A549 (cell line): ENCODE data around the gene ADH1C. TPM values are rescaled to one million over a fixed set of nuclear protein-coding genes. Genes with fewer than 3 reads are reported as not detected.

ENCODE experiments used
- ATAC-seq, 2 experiments: fragments of 200-7000 bp in 1 of 2; fragments of >200 bp in 1 of 2; cut with Nextera tagmentation in 1 of 2; cut with Tn5 transposase in 1 of 2; 3 replicates each; pipeline versions ENCODE4 v1.8.0 to v1.9.1; 2018 to 2020; ENCODE audit warnings: mild to moderate bottlenecking in 1 of 2, moderate library complexity in 1 of 2
- CTCF ChIA-PET: fragments of 300-600 bp; sonication (Branson Sonifier 250); formaldehyde crosslinking; extraction: SDS; loops from one replicate; lab custom pipeline; 2021; ENCODE audit warnings: antibody characterized with exemption, inconsistent platforms; lab: Yijun Ruan, JAX
- POLR2A ChIA-PET: fragments of 350-600 bp; formaldehyde crosslinking; extraction: SDS; loops from one replicate; lab custom pipeline; 2021; ENCODE audit warnings: antibody characterized with exemption, inconsistent platforms; lab: Yijun Ruan, JAX
- DNase-seq, 2 experiments: peaks; one replicate each; pipeline versions ENCODE4 v3.0.0 to v3.0.0-alpha.2; 2011 to 2016; ENCODE audit warnings: low read depth in 1 of 2, low spot score in 1 of 2
- FAIRE-seq: peaks from 2 replicates; lab custom pipeline; 2011; peaks lifted over from hg19 to GRCh38; lab: Jason Lieb, UNC
- H3K27ac ChIP-seq, 2 experiments: fragments of >200 bp; sonication (Bioruptor Twin); formaldehyde crosslinking; 3 replicates each; pipeline ENCODE4 v1.5.1; 2016 to 2017
- H3K4me1 ChIP-seq: fragments of >200 bp; sonication (Bioruptor Twin); formaldehyde crosslinking; 3 replicates; pipeline ENCODE4 v1.6.1; 2016
- H3K4me2 ChIP-seq: fragments of >200 bp; sonication (Bioruptor Twin); formaldehyde crosslinking; 3 replicates; pipeline ENCODE4 v1.6.1; 2016
- H3K4me3 ChIP-seq: fragments of >200 bp; sonication (Bioruptor Twin); formaldehyde crosslinking; 3 replicates; pipeline ENCODE4 v1.5.1; 2016
- H3K9me3 ChIP-seq: fragments of >200 bp; sonication (Bioruptor Twin); formaldehyde crosslinking; 3 replicates; pipeline ENCODE4 v1.6.1; 2016
- CBX2 ChIP-seq: fragments of 200-600 bp; sonication (generic); IDR thresholded peaks from 2 replicates; pipeline ENCODE4 v1.6.1; 2016; ENCODE audit warnings: low read depth, mild to moderate bottlenecking, borderline replicate concordance
- CHD2 ChIP-seq: fragments of 150-350 bp; IDR thresholded peaks from 2 replicates; pipeline ENCODE4 v1.6.1; 2014; ENCODE audit warnings: low read length; ENCODE audit not compliant: partially characterized antibody
- CHD4 ChIP-seq: fragments of 200-600 bp; sonication (generic); IDR thresholded peaks from 2 replicates; pipeline ENCODE4 v1.6.1; 2016; ENCODE audit warnings: antibody characterized with exemption, mild to moderate bottlenecking, borderline replicate concordance
- GATA3 ChIP-seq: IDR thresholded peaks from 2 replicates; pipeline ENCODE4 v1.6.1; 2012; ENCODE audit warnings: borderline replicate concordance
- HOXA7 ChIP-seq: fragments of 250-450 bp; sonication (Bioruptor Pico); IDR thresholded peaks from 2 replicates; pipeline ENCODE4 v1.5.0; 2020; ENCODE audit warnings: mild to moderate bottlenecking, moderate library complexity
- JUNB ChIP-seq: fragments of >200 bp; sonication (Bioruptor Twin); formaldehyde crosslinking; IDR thresholded peaks from 2 replicates; pipeline ENCODE4 v1.6.1; 2016
- KDM1A ChIP-seq: fragments of 200-600 bp; sonication (generic); IDR thresholded peaks from 2 replicates; pipeline ENCODE4 v1.6.1; 2016; ENCODE audit warnings: low read depth, mild to moderate bottlenecking
- MAZ ChIP-seq: fragments of 150-350 bp; IDR thresholded peaks from 2 replicates; pipeline ENCODE4 v1.6.1; 2014; ENCODE audit warnings: antibody characterized with exemption, low read depth, low read length, borderline replicate concordance
- NFE2L2 ChIP-seq: fragments of 150-350 bp; conservative IDR thresholded peaks from 2 replicates; pipeline ENCODE4 v1.6.1; 2014; ENCODE audit warnings: low read length
- NPAS2 ChIP-seq: fragments of 250-450 bp; sonication (Bioruptor Pico); IDR thresholded peaks from 2 replicates; pipeline ENCODE4 v1.8.0; 2022; ENCODE audit warnings: mild to moderate bottlenecking, moderate library complexity, borderline replicate concordance
- NR3C1 ChIP-seq: fragments of >200 bp; sonication (Bioruptor Twin); formaldehyde crosslinking; IDR thresholded peaks from 3 replicates; pipeline ENCODE4 v1.6.1; 2017
- RARB ChIP-seq: fragments of 250-450 bp; sonication (Bioruptor Pico); IDR thresholded peaks from 2 replicates; pipeline ENCODE4 v1.8.0; 2021; ENCODE audit warnings: mild to moderate bottlenecking, moderate library complexity
- RNF2 ChIP-seq: fragments of 200-600 bp; sonication (generic); IDR thresholded peaks from 2 replicates; pipeline ENCODE4 v1.6.1; 2016; ENCODE audit warnings: low read depth, mild to moderate bottlenecking, antibody characterized with exemption, moderate library complexity, borderline replicate concordance
- SMC3 ChIP-seq: fragments of >200 bp; sonication (Bioruptor Twin); formaldehyde crosslinking; IDR thresholded peaks from 3 replicates; pipeline ENCODE4 v1.6.1; 2018; ENCODE audit warnings: inconsistent platforms
- TFCP2L1 ChIP-seq: fragments of 250-450 bp; sonication (Bioruptor Pico); IDR thresholded peaks from 2 replicates; pipeline ENCODE4 v1.5.0; 2021; ENCODE audit warnings: mild to moderate bottlenecking
- TP53 ChIP-seq: fragments of 250-450 bp; sonication (Bioruptor Pico); IDR thresholded peaks from 2 replicates; pipeline ENCODE4 v1.5.0; 2021; ENCODE audit warnings: mild to moderate bottlenecking, moderate library complexity
- ZC3H11A ChIP-seq: fragments of 450-650 bp; IDR thresholded peaks from 2 replicates; pipeline ENCODE4 v1.6.1; 2014; ENCODE audit warnings: antibody characterized with exemption, mild to moderate bottlenecking
- ZFP36 ChIP-seq: fragments of 450-650 bp; IDR thresholded peaks from 2 replicates; pipeline ENCODE4 v1.6.1; 2014; ENCODE audit warnings: borderline replicate concordance; ENCODE audit not compliant: partially characterized antibody
- ZNF302 ChIP-seq: fragments of 250-450 bp; sonication (Bioruptor Pico); IDR thresholded peaks from 2 replicates; pipeline ENCODE4 v1.9.0; 2021; ENCODE audit warnings: inconsistent platforms, mild to moderate bottlenecking, moderate library complexity
- WGBS: methylation state at CpG from one replicate; pipeline ENCODE4 v1.1.6; 2017; ENCODE audit errors: missing lambda C conversion rate; 5-methylcytosine and 5-hydroxymethylcytosine counted together
- polyA plus RNA-seq, 4 experiments: library from polyadenylated mRNA; depleted of rRNA in 3 of 4; stranded (reverse); fragments of >200 nt; fragmentation: RNase III in 1 of 4; extraction: RNeasy Plus Mini Kit Qiagen cat#74134 plus additional on column Dnase treatment in 1 of 4; gene quantifications; 2 replicates in 3 of 4; 3 replicates in 1 of 4; pipeline ENCODE4 v1.2.3, GENCODE V29; 2011 to 2017
- TF ChIP-seq, protein P1 (sequence below): fragments of >200 bp; sonication (Bioruptor Twin); formaldehyde crosslinking; IDR thresholded peaks from 3 replicates; pipeline ENCODE4 v1.6.1; 2016
- TF ChIP-seq, protein P2 (sequence below): fragments of 150-350 bp; IDR thresholded peaks from 2 replicates; pipeline ENCODE4 v1.6.1; 2014; ENCODE audit warnings: low read depth, mild to moderate bottlenecking, low read length
- TF ChIP-seq, protein P3 (sequence below): fragments of >200 bp; sonication (Bioruptor Twin); formaldehyde crosslinking; IDR thresholded peaks from 3 replicates; pipeline ENCODE4 v1.5.1; 2016
- TF ChIP-seq, protein P4 (sequence below): fragments of 250-450 bp; sonication (Bioruptor Pico); IDR thresholded peaks from 2 replicates; pipeline ENCODE4 v1.5.0; 2021; ENCODE audit warnings: mild to moderate bottlenecking, moderate library complexity, borderline replicate concordance
- TF ChIP-seq, protein P5 (sequence below): fragments of 250-450 bp; sonication (Bioruptor Pico); IDR thresholded peaks from 2 replicates; pipeline ENCODE4 v1.5.0; 2020; ENCODE audit warnings: low read depth, mild to moderate bottlenecking, moderate library complexity
- TF ChIP-seq, protein P6 (sequence below): IDR thresholded peaks from 2 replicates; pipeline ENCODE4 v1.6.1; 2012

The ADH1C gene
- polyA plus RNA-seq, 2 of the 4 experiments (the other 2 are of a cell fraction): not detected

DNA sequence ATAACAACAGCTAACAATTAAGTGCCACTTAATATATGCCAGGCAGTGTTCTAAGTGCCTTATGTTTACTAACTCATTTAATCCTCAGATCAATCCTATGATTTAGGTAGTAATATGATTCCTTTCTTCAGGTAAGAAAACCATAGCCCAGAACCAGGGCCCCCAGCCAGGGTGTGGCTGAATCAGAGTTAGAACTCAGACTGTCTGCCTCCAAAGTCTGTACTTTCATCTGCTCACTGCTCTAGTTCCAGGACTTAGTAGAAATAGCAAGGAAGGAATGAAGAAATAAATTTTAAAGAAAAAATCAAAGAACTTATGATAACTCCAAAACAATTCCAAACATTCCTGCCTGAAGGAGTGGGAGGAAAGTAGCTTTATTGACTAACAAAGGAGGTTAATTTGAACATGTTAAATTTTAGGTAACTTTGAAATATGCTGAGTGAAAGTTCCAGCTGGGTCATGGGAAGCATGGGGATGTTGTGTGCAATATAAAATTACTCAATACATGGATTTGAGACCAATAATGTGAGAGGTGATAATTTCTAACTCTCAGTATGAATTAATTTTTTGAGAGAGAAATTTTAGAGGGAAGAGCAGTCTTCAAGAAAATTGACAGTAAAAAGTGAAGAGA, 8.8 kb upstream of the ADH1C start:
- H3K27ac ChIP-seq: no peak overlapping the region
- no peaks in the 10 kb centered on the region for H3K4me1 ChIP-seq
- ChIA-PET POLR2A (no interaction called here), CTCF (no interaction called here)
- no peak for FAIRE-seq
- TF ChIP-seq ZC3H11A (no peak), RNF2 (no peak), SMC3 (no peak), NR3C1 (no peak), ZNF302 (CRISPR knock-in tag) (no peak), ZFP36 (no peak), CBX2 (no peak), CHD2 (no peak), CHD4 (no peak), MAZ (no peak), TFCP2L1 (CRISPR knock-in tag) (no peak), RARB (no peak), NFE2L2 (no peak), HOXA7 (CRISPR knock-in tag) (no peak), GATA3 (no peak), KDM1A (no peak)
- TF ChIP-seq, protein P1, sequence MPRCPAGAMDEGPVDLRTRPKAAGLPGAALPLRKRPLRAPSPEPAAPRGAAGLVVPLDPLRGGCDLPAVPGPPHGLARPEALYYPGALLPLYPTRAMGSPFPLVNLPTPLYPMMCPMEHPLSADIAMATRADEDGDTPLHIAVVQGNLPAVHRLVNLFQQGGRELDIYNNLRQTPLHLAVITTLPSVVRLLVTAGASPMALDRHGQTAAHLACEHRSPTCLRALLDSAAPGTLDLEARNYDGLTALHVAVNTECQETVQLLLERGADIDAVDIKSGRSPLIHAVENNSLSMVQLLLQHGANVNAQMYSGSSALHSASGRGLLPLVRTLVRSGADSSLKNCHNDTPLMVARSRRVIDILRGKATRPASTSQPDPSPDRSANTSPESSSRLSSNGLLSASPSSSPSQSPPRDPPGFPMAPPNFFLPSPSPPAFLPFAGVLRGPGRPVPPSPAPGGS: no peak
- TF ChIP-seq, protein P2, sequence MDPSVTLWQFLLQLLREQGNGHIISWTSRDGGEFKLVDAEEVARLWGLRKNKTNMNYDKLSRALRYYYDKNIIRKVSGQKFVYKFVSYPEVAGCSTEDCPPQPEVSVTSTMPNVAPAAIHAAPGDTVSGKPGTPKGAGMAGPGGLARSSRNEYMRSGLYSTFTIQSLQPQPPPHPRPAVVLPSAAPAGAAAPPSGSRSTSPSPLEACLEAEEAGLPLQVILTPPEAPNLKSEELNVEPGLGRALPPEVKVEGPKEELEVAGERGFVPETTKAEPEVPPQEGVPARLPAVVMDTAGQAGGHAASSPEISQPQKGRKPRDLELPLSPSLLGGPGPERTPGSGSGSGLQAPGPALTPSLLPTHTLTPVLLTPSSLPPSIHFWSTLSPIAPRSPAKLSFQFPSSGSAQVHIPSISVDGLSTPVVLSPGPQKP: no peak
- TF ChIP-seq, protein P3, sequence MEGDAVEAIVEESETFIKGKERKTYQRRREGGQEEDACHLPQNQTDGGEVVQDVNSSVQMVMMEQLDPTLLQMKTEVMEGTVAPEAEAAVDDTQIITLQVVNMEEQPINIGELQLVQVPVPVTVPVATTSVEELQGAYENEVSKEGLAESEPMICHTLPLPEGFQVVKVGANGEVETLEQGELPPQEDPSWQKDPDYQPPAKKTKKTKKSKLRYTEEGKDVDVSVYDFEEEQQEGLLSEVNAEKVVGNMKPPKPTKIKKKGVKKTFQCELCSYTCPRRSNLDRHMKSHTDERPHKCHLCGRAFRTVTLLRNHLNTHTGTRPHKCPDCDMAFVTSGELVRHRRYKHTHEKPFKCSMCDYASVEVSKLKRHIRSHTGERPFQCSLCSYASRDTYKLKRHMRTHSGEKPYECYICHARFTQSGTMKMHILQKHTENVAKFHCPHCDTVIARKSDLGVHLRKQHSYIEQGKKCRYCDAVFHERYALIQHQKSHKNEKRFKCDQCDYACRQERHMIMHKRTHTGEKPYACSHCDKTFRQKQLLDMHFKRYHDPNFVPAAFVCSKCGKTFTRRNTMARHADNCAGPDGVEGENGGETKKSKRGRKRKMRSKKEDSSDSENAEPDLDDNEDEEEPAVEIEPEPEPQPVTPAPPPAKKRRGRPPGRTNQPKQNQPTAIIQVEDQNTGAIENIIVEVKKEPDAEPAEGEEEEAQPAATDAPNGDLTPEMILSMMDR: no peak
- H3K4me2 ChIP-seq: no peak overlapping the region
- H3K4me3 ChIP-seq: no peak overlapping the region
- ATAC-seq: no peak
- DNase-seq: no peak
- no peaks in the 10 kb centered on the region for H3K9me3 ChIP-seq

DNA sequence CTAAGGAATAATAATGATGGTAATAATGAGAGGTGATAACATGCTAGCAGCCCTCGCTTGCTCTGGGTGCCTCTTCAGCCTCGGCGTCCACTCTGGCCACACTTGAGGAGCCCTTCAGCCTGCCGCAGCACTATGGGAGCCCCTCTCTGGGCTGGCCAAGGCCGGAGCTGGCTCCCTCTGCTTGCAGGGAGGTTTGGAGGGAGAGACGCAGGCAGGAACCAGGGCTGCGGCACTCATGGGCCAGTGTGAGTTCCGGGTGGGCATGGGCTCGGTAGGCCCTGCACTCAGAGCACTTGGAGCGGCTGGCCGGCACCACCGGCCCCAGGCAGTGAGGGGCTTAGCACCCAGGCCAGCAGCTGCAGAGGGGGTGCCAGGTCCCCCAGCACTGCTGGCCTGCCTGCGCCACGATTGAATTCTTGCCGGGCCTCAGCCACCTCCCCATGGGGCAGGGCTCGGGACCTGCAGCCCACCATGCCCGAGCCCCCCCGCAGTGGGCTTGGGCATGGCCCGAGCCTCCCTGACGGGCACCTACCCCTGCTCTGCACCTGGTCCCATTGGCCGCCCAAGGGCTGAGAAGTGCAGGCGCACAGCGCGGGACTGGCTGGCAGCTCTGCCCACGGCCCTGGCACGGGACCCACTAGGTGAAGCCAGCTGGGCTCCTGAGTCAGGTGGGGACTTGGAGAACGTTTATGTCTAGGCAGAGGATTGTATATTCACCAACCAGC, 7.1 kb upstream of the ADH1C start:
- ATAC-seq: no peak
- ChIA-PET CTCF (interaction anchor here (1.1 kb wide), 1 partner anchor 18 kb away, joined by 3 read pairs; no protein-coding TSS in a partner anchor), POLR2A (no interaction called here)
- no peak for DNase-seq
- H3K4me1 ChIP-seq: no peaks in the 10 kb centered on the region
- H3K4me2 ChIP-seq: no peak overlapping the region
- no peak overlapping the region for H3K4me3 ChIP-seq
- H3K27ac ChIP-seq: no peak overlapping the region
- 23% methylated on average over 4 of the region's 27 CpGs for WGBS
- no peaks in the 10 kb centered on the region for H3K9me3 ChIP-seq
- FAIRE-seq: no peak
- TF ChIP-seq JUNB (no peak), HOXA7 (CRISPR knock-in tag) (no peak), TP53 (CRISPR knock-in tag) (no peak), SMC3 (no peak), ZNF302 (CRISPR knock-in tag) (no peak), NFE2L2 (no peak), NPAS2 (CRISPR knock-in tag) (no peak)
- TF ChIP-seq, protein P4, sequence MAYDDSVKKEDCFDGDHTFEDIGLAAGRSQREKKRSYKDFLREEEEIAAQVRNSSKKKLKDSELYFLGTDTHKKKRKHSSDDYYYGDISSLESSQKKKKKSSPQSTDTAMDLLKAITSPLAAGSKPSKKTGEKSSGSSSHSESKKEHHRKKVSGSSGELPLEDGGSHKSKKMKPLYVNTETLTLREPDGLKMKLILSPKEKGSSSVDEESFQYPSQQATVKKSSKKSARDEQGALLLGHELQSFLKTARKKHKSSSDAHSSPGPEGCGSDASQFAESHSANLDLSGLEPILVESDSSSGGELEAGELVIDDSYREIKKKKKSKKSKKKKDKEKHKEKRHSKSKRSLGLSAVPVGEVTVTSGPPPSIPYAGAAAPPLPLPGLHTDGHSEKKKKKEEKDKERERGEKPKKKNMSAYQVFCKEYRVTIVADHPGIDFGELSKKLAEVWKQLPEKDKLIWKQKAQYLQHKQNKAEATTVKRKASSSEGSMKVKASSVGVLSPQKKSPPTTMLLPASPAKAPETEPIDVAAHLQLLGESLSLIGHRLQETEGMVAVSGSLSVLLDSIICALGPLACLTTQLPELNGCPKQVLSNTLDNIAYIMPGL (CRISPR knock-in tag): no peak
- TF ChIP-seq, protein P5, sequence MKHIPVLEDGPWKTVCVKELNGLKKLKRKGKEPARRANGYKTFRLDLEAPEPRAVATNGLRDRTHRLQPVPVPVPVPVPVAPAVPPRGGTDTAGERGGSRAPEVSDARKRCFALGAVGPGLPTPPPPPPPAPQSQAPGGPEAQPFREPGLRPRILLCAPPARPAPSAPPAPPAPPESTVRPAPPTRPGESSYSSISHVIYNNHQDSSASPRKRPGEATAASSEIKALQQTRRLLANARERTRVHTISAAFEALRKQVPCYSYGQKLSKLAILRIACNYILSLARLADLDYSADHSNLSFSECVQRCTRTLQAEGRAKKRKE (CRISPR knock-in tag): no peak
- TF ChIP-seq, protein P1: no peak
- TF ChIP-seq, protein P2: no peak
- TF ChIP-seq, protein P6, sequence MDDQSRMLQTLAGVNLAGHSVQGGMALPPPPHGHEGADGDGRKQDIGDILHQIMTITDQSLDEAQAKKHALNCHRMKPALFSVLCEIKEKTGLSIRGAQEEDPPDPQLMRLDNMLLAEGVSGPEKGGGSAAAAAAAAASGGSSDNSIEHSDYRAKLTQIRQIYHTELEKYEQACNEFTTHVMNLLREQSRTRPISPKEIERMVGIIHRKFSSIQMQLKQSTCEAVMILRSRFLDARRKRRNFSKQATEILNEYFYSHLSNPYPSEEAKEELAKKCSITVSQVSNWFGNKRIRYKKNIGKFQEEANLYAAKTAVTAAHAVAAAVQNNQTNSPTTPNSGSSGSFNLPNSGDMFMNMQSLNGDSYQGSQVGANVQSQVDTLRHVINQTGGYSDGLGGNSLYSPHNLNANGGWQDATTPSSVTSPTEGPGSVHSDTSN: no peak
